WTC11 (cell line): Measurements from ENCODE around the gene FOXA2. TPM values are rescaled to one million over a fixed set of nuclear protein-coding genes. Genes with fewer than 3 reads are reported as not detected.
A peak's percentile ranks its signal among the peaks of the same experiment; 100 is the strongest.

Experiments
- ATAC-seq: fragments of 200-7000 bp; cut with Tn5 transposase; 2 replicates; pipeline ENCODE4 v1.10.0; 2021; ENCODE audit warnings: mild to moderate bottlenecking, moderate library complexity
- CTCF ChIA-PET: fragments of 300-600 bp; sonication (Branson Sonifier 250); formaldehyde crosslinking; loops from one replicate; lab custom pipeline; 2021; ENCODE audit warnings: antibody characterized with exemption; lab: Charles Lee
- POLR2A ChIA-PET: fragments of 350-600 bp; sonication (Branson Sonifier 250); formaldehyde crosslinking; loops from one replicate; lab custom pipeline; 2021; ENCODE audit warnings: antibody characterized with exemption; lab: Charles Lee
- DNase-seq: peaks from one replicate; pipeline ENCODE4 v3.0.0; 2021; ENCODE audit warnings: low spot score
- H3K27ac Mint-ChIP-seq: 2 replicates; pipeline ENCODE4 v1.8.0; 2021; ENCODE audit warnings: mixed read lengths
- H3K27me3 Mint-ChIP-seq: 2 replicates; pipeline ENCODE4 v1.8.0; 2021; ENCODE audit warnings: low read depth, mild to moderate bottlenecking, moderate library complexity, mixed read lengths
- H3K36me3 Mint-ChIP-seq: 2 replicates; pipeline ENCODE4 v1.8.0; 2021; ENCODE audit warnings: mixed read lengths
- H3K4me1 Mint-ChIP-seq: 2 replicates; pipeline ENCODE4 v1.8.0; 2022; ENCODE audit warnings: mixed read lengths
- H3K4me3 Mint-ChIP-seq: 2 replicates; pipeline ENCODE4 v1.8.0; 2021; ENCODE audit warnings: mild to moderate bottlenecking, moderate library complexity, mixed read lengths
- H3K9me3 Mint-ChIP-seq: 2 replicates; pipeline ENCODE4 v1.8.0; 2021; ENCODE audit warnings: mixed read lengths
- FOXJ3 ChIP-seq: sonication (generic); formaldehyde crosslinking; IDR thresholded peaks from 2 replicates; pipeline ENCODE4 v1.9.0; 2021; ENCODE audit warnings: missing genetic modification reagents, mild to moderate bottlenecking, borderline replicate concordance
- GABPB1 ChIP-seq: sonication (generic); formaldehyde crosslinking; IDR thresholded peaks from 2 replicates; pipeline ENCODE4 v1.8.1; 2023; ENCODE audit warnings: mild to moderate bottlenecking, missing genetic modification reagents
- NR1H2 ChIP-seq: sonication (generic); formaldehyde crosslinking; IDR thresholded peaks from 2 replicates; pipeline ENCODE4 v1.9.0; 2021; ENCODE audit warnings: mild to moderate bottlenecking, moderate library complexity, missing genetic modification reagents
- RORB ChIP-seq: fragments of 250-450 bp; sonication (Bioruptor Pico); IDR thresholded peaks from 2 replicates; pipeline ENCODE4 v1.9.0; 2021; ENCODE audit warnings: mild to moderate bottlenecking
- TCF7 ChIP-seq: sonication (generic); formaldehyde crosslinking; IDR thresholded peaks from 2 replicates; pipeline ENCODE4 v1.8.0; 2022; ENCODE audit warnings: mild to moderate bottlenecking, low read depth, missing genetic modification reagents, moderate library complexity
- ZNF671 ChIP-seq: fragments of 250-450 bp; sonication (Bioruptor Pico); IDR thresholded peaks from 2 replicates; pipeline ENCODE4 v1.8.0; 2021; ENCODE audit warnings: mild to moderate bottlenecking
- total RNA-seq: library from RNA; stranded (reverse); gene quantifications from 3 replicates; pipeline ENCODE4 v1.2.3, GENCODE V29; 2021
- TF ChIP-seq, protein P1 (sequence below): sonication (generic); formaldehyde crosslinking; IDR thresholded peaks from 2 replicates; pipeline ENCODE4 v1.8.1; 2023; ENCODE audit warnings: mild to moderate bottlenecking, missing genetic modification reagents, borderline replicate concordance
- TF ChIP-seq, protein P2 (sequence below): sonication (generic); formaldehyde crosslinking; IDR thresholded peaks from 2 replicates; pipeline ENCODE4 v1.8.1; 2022; ENCODE audit warnings: missing genetic modification reagents, borderline replicate concordance
- TF ChIP-seq, protein P3 (sequence below): sonication (generic); formaldehyde crosslinking; IDR thresholded peaks from 2 replicates; pipeline ENCODE4 v1.8.0; 2022; ENCODE audit warnings: mild to moderate bottlenecking, missing genetic modification reagents
- TF ChIP-seq, protein P4 (sequence below): sonication (generic); formaldehyde crosslinking; IDR thresholded peaks from 2 replicates; pipeline ENCODE4 v1.8.1; 2023; ENCODE audit warnings: mild to moderate bottlenecking, missing genetic modification reagents
- TF ChIP-seq, protein P5 (sequence below): sonication (generic); formaldehyde crosslinking; IDR thresholded peaks from 2 replicates; pipeline ENCODE4 v1.8.0; 2022; ENCODE audit warnings: mild to moderate bottlenecking, missing genetic modification reagents
- TF ChIP-seq, protein P6 (sequence below): fragments of 250-450 bp; sonication (Bioruptor Pico); IDR thresholded peaks from 2 replicates; pipeline ENCODE4 v1.9.0; 2021; ENCODE audit warnings: mild to moderate bottlenecking
- TF ChIP-seq, protein P7 (sequence below): fragments of 200-600 bp; IDR thresholded peaks from 2 replicates; pipeline ENCODE4 v1.8.0; 2022; ENCODE audit warnings: antibody characterized with exemption

The FOXA2 gene
- total RNA-seq, 1 experiment from 2014 or later: 3.1 TPM

DNA sequence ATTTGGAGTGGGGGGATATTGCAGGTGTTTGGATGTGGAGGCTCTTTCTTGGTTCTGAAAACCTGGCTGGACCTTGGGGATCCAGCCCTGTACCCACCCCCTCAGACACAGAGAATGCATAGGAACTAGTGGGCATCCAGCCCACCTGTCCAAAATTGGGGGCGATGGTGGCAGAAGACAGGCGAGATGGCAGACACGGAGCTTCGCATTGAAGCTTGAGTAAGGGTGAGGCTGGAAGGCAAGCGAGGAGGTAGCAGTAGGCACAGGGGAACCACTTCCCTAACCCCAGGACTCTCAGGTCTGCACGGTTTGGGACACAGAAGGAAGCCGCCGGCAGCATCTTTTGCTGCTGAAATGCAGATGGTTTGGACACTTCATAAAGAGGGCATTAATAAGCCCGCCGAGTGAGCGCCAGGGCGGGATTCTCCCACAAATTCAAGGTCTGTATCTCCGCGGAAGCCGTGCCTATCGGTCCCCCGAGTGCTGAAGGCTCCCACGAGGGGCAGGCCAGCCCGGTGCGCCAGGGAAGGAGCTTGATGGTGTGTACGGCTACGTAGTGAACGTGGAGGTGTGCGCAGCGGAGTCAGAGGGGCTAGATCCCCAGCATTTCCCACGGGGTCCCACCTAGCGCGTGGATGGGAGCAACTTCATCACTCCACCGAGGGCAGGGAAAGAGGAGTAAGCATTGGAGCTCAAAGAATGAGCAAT lies 1.6 kb upstream of the FOXA2 start (continued):
- TF ChIP-seq, protein P1, sequence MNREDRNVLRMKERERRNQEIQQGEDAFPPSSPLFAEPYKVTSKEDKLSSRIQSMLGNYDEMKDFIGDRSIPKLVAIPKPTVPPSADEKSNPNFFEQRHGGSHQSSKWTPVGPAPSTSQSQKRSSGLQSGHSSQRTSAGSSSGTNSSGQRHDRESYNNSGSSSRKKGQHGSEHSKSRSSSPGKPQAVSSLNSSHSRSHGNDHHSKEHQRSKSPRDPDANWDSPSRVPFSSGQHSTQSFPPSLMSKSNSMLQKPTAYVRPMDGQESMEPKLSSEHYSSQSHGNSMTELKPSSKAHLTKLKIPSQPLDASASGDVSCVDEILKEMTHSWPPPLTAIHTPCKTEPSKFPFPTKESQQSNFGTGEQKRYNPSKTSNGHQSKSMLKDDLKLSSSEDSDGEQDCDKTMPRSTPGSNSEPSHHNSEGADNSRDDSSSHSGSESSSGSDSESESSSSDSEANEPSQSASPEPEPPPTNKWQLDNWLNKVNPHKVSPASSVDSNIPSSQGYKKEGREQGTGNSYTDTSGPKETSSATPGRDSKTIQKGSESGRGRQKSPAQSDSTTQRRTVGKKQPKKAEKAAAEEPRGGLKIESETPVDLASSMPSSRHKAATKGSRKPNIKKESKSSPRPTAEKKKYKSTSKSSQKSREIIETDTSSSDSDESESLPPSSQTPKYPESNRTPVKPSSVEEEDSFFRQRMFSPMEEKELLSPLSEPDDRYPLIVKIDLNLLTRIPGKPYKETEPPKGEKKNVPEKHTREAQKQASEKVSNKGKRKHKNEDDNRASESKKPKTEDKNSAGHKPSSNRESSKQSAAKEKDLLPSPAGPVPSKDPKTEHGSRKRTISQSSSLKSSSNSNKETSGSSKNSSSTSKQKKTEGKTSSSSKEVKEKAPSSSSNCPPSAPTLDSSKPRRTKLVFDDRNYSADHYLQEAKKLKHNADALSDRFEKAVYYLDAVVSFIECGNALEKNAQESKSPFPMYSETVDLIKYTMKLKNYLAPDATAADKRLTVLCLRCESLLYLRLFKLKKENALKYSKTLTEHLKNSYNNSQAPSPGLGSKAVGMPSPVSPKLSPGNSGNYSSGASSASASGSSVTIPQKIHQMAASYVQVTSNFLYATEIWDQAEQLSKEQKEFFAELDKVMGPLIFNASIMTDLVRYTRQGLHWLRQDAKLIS: no peak
- TF ChIP-seq NR1H2 (CRISPR knock-in tag): no peak
- TF ChIP-seq RORB (CRISPR knock-in tag): no peak
- TF ChIP-seq, protein P2, sequence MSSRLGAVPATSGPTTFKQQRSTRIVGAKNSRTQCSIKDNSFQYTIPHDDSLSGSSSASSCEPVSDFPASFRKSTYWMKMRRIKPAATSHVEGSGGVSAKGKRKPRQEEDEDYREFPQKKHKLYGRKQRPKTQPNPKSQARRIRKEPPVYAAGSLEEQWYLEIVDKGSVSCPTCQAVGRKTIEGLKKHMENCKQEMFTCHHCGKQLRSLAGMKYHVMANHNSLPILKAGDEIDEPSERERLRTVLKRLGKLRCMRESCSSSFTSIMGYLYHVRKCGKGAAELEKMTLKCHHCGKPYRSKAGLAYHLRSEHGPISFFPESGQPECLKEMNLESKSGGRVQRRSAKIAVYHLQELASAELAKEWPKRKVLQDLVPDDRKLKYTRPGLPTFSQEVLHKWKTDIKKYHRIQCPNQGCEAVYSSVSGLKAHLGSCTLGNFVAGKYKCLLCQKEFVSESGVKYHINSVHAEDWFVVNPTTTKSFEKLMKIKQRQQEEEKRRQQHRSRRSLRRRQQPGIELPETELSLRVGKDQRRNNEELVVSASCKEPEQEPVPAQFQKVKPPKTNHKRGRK: no peak

DNA sequence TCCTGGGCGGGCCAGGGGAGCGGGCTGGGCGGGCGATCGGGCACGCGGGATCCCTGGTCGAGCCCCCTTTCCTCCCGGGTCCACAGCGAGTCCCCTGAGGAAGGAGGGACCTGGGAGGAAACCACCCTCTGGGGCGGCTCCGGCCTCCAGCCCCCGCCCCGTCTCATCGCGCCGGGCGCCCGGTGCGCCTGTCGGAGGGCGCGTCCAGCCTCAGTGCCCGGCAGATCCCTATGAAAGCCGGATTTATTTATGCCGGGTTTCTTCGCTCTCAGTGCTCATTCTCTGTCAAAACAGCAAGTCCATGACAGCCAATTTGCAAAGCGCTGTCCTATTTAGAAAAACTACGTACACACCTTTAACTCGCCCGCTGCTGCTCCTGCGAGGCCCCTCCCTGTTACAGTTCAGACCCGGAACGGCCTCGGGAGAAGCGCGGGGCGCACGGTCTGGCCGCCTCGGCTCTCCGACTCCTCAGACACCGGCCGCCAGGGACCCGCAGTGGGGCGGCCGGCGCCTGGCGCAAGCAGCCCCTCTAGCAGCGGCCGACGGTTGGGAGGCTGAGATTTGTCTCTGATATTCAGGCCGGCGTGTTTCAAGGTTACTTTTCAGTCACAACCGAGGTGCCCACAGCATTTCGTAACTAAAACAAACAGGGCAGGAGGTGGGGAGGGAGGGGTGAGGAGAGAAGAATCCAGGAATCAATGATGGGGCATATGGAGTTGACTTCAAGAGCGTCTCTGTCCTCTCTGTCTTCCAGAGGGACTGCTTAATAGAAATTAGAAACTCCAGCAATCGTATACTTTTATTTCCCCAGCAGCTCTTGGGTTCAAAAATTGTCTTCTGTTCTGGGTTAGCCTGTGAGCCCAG lies 782 bp upstream of the FOXA2 start:
- CTCF ChIA-PET: interaction anchor here (0.6 to 3.3 kb wide), 25 partner anchors 10 to 1003 kb away, joined by 3 to 75 read pairs (median 4); no protein-coding TSS in a partner anchor
- POLR2A ChIA-PET: no interaction called here
- no peaks in the 10 kb centered on the region for H3K9me3 Mint-ChIP-seq
- peaks cover 7% of the 10 kb centered on the region; the same call in 1 of the 2 replicates for H3K36me3 Mint-ChIP-seq
- H3K4me3 Mint-ChIP-seq: peak overlapping the region; percentile 79
- DNase-seq (peak; percentile 60), ATAC-seq (peak; percentile 31)
- TF ChIP-seq GABPB1 (CRISPR knock-in tag) (peak; percentile 79), FOXJ3 (no peak)
- H3K27ac Mint-ChIP-seq: no peak overlapping the region
- peaks cover 54% of the 10 kb centered on the region for H3K4me1 Mint-ChIP-seq
- peaks cover 94% of the 10 kb centered on the region for H3K27me3 Mint-ChIP-seq

DNA sequence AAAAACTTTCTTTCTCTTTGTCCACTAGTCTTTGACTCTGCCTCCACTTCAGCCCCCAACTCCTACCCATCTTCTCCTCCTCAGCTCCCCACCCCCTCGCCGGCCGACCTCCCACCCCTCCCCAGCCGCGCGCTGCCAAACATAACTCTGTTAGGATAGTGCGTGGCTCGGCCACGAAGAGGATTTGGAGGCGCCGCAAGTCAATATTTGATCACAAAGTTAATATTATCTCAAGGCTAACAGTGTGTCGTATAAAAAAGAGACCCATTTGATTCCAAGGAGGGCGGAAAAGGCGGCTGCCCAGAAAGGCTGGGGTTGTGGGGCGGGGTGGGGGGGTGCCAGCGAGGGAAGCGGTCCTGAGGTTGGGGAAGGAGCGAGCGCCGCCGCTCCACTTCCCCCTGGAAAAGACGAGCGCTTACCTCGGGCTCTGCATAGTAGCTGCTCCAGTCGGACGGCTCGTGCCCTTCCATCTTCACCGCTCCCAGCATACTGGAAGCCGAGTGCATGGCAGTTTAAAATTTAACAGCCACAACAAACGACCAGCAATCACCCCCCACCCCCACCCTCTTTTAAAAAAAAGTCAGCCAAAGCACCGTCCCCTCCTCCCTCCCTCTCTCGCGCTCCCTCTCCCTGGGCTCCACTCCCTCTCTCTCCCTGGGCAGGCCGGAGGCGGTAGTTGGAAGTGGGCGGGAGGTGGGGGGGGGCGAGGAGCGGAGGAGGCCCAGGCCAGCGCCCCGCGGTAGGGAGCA lies 425 bp downstream of the FOXA2 start:
- POLR2A ChIA-PET: interaction anchor here (1.0 kb wide), 1 partner anchor 10 kb away, joined by 3 read pairs; no protein-coding TSS in a partner anchor
- ATAC-seq (peak; percentile 7), DNase-seq (peak; percentile 61)
- H3K27ac Mint-ChIP-seq: no peak overlapping the region
- CTCF ChIA-PET: interaction anchor here (0.6 to 2.1 kb wide), 14 partner anchors 9 to 891 kb away, joined by 3 to 10 read pairs (median 4); no protein-coding TSS in a partner anchor
- peak overlapping the region; percentile 66 for H3K4me3 Mint-ChIP-seq
- peaks cover 52% of the 10 kb centered on the region for H3K4me1 Mint-ChIP-seq
- peaks cover 94% of the 10 kb centered on the region for H3K27me3 Mint-ChIP-seq
- peaks cover 7% of the 10 kb centered on the region; the same call in 1 of the 2 replicates for H3K36me3 Mint-ChIP-seq
- H3K9me3 Mint-ChIP-seq: no peaks in the 10 kb centered on the region
- TF ChIP-seq, protein P3, sequence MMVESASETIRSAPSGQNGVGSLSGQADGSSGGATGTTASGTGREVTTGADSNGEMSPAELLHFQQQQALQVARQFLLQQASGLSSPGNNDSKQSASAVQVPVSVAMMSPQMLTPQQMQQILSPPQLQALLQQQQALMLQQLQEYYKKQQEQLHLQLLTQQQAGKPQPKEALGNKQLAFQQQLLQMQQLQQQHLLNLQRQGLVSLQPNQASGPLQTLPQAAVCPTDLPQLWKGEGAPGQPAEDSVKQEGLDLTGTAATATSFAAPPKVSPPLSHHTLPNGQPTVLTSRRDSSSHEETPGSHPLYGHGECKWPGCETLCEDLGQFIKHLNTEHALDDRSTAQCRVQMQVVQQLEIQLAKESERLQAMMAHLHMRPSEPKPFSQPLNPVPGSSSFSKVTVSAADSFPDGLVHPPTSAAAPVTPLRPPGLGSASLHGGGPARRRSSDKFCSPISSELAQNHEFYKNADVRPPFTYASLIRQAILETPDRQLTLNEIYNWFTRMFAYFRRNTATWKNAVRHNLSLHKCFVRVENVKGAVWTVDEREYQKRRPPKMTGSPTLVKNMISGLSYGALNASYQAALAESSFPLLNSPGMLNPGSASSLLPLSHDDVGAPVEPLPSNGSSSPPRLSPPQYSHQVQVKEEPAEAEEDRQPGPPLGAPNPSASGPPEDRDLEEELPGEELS: no peak
- TF ChIP-seq, protein P4, sequence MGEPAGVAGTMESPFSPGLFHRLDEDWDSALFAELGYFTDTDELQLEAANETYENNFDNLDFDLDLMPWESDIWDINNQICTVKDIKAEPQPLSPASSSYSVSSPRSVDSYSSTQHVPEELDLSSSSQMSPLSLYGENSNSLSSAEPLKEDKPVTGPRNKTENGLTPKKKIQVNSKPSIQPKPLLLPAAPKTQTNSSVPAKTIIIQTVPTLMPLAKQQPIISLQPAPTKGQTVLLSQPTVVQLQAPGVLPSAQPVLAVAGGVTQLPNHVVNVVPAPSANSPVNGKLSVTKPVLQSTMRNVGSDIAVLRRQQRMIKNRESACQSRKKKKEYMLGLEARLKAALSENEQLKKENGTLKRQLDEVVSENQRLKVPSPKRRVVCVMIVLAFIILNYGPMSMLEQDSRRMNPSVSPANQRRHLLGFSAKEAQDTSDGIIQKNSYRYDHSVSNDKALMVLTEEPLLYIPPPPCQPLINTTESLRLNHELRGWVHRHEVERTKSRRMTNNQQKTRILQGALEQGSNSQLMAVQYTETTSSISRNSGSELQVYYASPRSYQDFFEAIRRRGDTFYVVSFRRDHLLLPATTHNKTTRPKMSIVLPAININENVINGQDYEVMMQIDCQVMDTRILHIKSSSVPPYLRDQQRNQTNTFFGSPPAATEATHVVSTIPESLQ: no peak
- no peak for TF ChIP-seq TCF7 (CRISPR knock-in tag)
- TF ChIP-seq, protein P5, sequence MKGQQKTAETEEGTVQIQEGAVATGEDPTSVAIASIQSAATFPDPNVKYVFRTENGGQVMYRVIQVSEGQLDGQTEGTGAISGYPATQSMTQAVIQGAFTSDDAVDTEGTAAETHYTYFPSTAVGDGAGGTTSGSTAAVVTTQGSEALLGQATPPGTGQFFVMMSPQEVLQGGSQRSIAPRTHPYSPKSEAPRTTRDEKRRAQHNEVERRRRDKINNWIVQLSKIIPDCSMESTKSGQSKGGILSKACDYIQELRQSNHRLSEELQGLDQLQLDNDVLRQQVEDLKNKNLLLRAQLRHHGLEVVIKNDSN (CRISPR knock-in tag): no peak
- TF ChIP-seq ZNF671 (CRISPR knock-in tag): no peak
- TF ChIP-seq, protein P6, sequence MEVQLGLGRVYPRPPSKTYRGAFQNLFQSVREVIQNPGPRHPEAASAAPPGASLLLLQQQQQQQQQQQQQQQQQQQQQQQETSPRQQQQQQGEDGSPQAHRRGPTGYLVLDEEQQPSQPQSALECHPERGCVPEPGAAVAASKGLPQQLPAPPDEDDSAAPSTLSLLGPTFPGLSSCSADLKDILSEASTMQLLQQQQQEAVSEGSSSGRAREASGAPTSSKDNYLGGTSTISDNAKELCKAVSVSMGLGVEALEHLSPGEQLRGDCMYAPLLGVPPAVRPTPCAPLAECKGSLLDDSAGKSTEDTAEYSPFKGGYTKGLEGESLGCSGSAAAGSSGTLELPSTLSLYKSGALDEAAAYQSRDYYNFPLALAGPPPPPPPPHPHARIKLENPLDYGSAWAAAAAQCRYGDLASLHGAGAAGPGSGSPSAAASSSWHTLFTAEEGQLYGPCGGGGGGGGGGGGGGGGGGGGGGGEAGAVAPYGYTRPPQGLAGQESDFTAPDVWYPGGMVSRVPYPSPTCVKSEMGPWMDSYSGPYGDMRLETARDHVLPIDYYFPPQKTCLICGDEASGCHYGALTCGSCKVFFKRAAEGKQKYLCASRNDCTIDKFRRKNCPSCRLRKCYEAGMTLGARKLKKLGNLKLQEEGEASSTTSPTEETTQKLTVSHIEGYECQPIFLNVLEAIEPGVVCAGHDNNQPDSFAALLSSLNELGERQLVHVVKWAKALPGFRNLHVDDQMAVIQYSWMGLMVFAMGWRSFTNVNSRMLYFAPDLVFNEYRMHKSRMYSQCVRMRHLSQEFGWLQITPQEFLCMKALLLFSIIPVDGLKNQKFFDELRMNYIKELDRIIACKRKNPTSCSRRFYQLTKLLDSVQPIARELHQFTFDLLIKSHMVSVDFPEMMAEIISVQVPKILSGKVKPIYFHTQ (CRISPR knock-in tag): no peak
- no peak for TF ChIP-seq RORB (CRISPR knock-in tag)
- TF ChIP-seq, protein P7, sequence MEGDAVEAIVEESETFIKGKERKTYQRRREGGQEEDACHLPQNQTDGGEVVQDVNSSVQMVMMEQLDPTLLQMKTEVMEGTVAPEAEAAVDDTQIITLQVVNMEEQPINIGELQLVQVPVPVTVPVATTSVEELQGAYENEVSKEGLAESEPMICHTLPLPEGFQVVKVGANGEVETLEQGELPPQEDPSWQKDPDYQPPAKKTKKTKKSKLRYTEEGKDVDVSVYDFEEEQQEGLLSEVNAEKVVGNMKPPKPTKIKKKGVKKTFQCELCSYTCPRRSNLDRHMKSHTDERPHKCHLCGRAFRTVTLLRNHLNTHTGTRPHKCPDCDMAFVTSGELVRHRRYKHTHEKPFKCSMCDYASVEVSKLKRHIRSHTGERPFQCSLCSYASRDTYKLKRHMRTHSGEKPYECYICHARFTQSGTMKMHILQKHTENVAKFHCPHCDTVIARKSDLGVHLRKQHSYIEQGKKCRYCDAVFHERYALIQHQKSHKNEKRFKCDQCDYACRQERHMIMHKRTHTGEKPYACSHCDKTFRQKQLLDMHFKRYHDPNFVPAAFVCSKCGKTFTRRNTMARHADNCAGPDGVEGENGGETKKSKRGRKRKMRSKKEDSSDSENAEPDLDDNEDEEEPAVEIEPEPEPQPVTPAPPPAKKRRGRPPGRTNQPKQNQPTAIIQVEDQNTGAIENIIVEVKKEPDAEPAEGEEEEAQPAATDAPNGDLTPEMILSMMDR: no peak
